Measurements from ENCODE around the gene MAPK7. TPM values are rescaled to one million over a fixed set of nuclear protein-coding genes. Genes with fewer than 3 reads are reported as not detected.

Gene MAPK7
- total and polyA plus RNA-seq, 2 experiments from 2014 or later = 21.2 to 28.6 TPM

DNA sequence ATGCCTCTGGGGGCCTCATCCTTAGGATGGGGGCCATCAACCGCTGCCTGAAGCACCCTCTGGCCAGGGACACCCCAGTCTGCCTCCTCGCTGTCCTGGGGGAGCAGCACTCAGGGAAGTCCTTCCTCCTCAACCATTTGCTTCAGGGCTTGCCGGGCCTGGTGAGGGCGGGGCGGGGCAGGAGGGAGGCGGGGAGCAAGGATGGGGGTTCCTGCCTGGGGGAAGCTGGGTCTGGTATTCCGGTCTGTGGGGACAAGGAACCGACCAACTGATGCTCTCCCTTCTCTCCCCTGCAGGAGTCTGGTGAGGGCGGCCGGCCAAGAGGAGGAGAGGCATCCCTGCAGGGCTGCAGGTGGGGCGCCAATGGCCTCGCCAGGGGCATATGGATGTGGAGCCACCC is 34.7 kb downstream of the MAPK7 start:
- 78 to 89% methylated on average over 9 to 12 of the region's 12 CpGs for WGBS, 2 experiments (ENCODE audit: low coverage in 1 of 2, low lambda C conversion rate in 2 of 2, missing lambda C conversion rate in 2 of 2)
- H3F3A ChIP-seq (ENCODE audit: insufficient read depth) = peaks cover 34% of the 10 kb centered on the region
- no peaks in the 10 kb centered on the region for H3K79me2 ChIP-seq (ENCODE audit: insufficient read depth)
- H3K27me3 ChIP-seq (replicated peaks; ENCODE audit: insufficient read depth) = no peaks in the 10 kb centered on the region
- H3K9ac ChIP-seq = no peak overlapping the region
- no peaks in the 10 kb centered on the region for H3K9me2 ChIP-seq (ENCODE audit: insufficient read depth)
- H3K4me3 ChIP-seq = no peak overlapping the region
- no peaks in the 10 kb centered on the region for H4K20me1 ChIP-seq (ENCODE audit: insufficient read depth)
- no peaks in the 10 kb centered on the region for H3K9me3 ChIP-seq (ENCODE audit: low read depth)
- TF ChIP-seq EZH2phosphoT487 (IDR thresholded peaks at IDR 0.05; ENCODE audit: insufficient read depth, low read depth) = no peak
- no peak for TF ChIP-seq EZH2 (IDR thresholded peaks at IDR 0.05; ENCODE audit: insufficient read depth, poor library complexity, severe bottlenecking)
- no peak overlapping the region for H3K27ac ChIP-seq
- no peak for DNase-seq
- H3K36me3 ChIP-seq (ENCODE audit: low read depth) = no peaks in the 10 kb centered on the region
- H3K4me2 ChIP-seq (ENCODE audit: unreplicated experiment) = no peak overlapping the region
- in situ Hi-C loops (cut with MboI) = no loop called here
- no peak overlapping the region for H2AFZ ChIP-seq
- peaks cover 29% of the 10 kb centered on the region for H3K4me1 ChIP-seq (ENCODE audit: insufficient read depth)

DNA sequence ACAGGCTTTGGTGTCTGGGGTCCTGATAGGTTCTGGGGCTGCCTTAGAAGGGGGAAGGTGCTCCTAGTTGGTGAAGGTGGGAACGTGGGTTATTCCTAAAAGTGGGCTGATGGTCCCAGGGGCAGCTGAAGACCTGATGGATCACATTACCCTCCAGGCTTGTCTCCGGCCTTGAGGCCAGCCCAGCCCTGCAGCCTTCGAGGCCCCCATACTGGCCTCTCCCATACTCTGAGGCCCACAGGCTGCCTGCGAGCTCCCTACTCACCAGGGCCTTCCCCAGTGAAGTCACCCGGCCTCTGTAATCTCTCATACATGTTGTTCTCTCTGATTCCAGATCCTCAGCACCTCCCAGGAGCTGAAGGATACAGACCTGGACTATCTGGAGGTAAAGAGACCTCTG is 35.5 kb downstream of the MAPK7 start:
- no peak for TF ChIP-seq EZH2 (IDR thresholded peaks at IDR 0.05; ENCODE audit: insufficient read depth, poor library complexity, severe bottlenecking)
- TF ChIP-seq EZH2phosphoT487 (IDR thresholded peaks at IDR 0.05; ENCODE audit: insufficient read depth, low read depth) = no peak
- Histone ChIP-seq H3K27ac (no peak overlapping the region), H3K9ac (no peak overlapping the region), H3K4me3 (no peak overlapping the region), H3K9me3 (ENCODE audit: low read depth) (no peaks in the 10 kb centered on the region), H3K36me3 (ENCODE audit: low read depth) (no peaks in the 10 kb centered on the region), H3K27me3 (replicated peaks; ENCODE audit: insufficient read depth) (no peaks in the 10 kb centered on the region), H3K79me2 (ENCODE audit: insufficient read depth) (no peaks in the 10 kb centered on the region), H4K20me1 (ENCODE audit: insufficient read depth) (no peaks in the 10 kb centered on the region), H3F3A (ENCODE audit: insufficient read depth) (peaks cover 42% of the 10 kb centered on the region), H3K9me2 (ENCODE audit: insufficient read depth) (no peaks in the 10 kb centered on the region), H2AFZ (no peak overlapping the region), H3K4me2 (ENCODE audit: unreplicated experiment) (no peak overlapping the region), H3K4me1 (ENCODE audit: insufficient read depth) (peaks cover 37% of the 10 kb centered on the region)
- WGBS, 2 experiments (ENCODE audit: low coverage in 1 of 2, low lambda C conversion rate in 2 of 2, missing lambda C conversion rate in 2 of 2) = 78 to 89% methylated on average over 3 to 5 of the region's 5 CpGs
- in situ Hi-C loops (cut with MboI) = no loop called here
- no peak for DNase-seq

DNA sequence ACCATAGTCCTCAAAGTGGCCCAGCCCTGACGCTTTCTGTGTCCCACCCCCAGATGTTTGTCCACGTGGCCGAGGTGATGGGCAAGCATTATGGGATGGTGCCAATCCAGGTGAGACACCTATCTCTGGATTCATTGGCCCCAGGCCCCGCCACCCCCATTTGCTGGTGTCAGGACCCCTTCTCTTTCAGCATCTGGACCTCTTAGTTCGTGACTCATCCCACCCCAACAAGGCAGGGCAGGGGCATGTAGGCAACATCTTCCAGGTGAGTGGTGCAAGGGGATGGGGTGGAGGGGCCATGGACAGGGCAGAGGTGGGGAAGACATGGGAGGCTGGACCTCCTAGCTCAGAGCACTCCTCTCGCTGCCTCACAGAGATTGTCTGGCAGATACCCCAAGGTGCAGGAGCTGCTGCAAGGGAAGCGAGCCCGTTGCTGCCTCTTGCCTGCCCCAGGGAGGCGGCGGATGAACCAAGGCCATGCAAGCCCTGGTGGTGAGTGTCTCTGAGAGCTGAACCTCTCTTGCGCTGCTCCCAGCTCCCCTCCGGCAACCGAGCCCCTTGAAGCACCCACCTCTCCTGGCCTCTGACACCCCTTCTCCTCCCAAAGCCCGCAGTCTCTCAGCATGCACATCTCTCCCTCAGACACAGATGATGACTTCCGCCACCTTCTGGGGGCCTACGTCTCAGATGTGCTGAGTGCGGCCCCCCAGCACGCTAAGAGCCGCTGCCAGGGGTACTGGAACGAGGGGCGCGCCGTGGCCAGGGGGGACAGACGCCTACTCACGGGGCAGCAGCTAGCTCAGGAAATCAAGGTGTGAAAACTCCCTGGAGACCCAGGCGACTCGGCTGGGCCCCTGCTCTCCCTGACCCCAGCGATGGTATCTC is 36.3 kb downstream of the MAPK7 start:
- 89 to 91% methylated on average over 27 to 28 of the region's 28 CpGs for WGBS, 2 experiments (ENCODE audit: low coverage in 1 of 2, low lambda C conversion rate in 2 of 2, missing lambda C conversion rate in 2 of 2)

DNA sequence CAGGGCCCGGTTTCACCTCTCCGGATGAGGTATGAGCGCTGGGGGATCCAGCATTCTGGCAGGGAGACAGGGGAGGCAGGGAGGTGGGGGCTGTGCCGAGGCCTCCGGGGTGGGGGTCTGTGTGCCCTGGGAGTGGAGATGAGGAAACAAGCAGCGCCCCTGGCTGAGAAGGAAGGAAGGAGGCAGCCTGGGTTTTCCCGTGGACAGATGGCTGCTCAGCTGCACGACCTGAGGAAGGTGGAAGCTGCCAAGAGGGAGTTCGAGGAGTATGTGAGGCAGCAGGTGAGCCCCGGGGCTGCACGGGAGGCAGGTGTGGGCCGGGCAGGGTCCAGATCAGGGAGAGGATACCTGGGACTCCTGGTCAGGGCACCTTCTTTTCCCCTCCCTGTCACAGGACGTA is 37.0 kb downstream of the MAPK7 start:
- in situ Hi-C loops (cut with MboI) = no loop called here
- Histone ChIP-seq H3K9me3 (ENCODE audit: low read depth) (no peaks in the 10 kb centered on the region), H3K4me3 (no peak overlapping the region), H3K79me2 (ENCODE audit: insufficient read depth) (no peaks in the 10 kb centered on the region), H4K20me1 (ENCODE audit: insufficient read depth) (no peaks in the 10 kb centered on the region), H3K9ac (no peak overlapping the region), H2AFZ (no peak overlapping the region), H3K27ac (no peak overlapping the region), H3K4me2 (ENCODE audit: unreplicated experiment) (no peak overlapping the region), H3F3A (ENCODE audit: insufficient read depth) (peaks cover 35% of the 10 kb centered on the region), H3K9me2 (ENCODE audit: insufficient read depth) (no peaks in the 10 kb centered on the region), H3K4me1 (ENCODE audit: insufficient read depth) (peaks cover 29% of the 10 kb centered on the region), H3K36me3 (ENCODE audit: low read depth) (no peaks in the 10 kb centered on the region), H3K27me3 (replicated peaks; ENCODE audit: insufficient read depth) (no peaks in the 10 kb centered on the region)
- TF ChIP-seq EZH2 (IDR thresholded peaks at IDR 0.05; ENCODE audit: insufficient read depth, poor library complexity, severe bottlenecking) (no peak), EZH2phosphoT487 (IDR thresholded peaks at IDR 0.05; ENCODE audit: insufficient read depth, low read depth) (no peak)
- 77 to 78% methylated on average over 10 to 13 of the region's 13 CpGs for WGBS, 2 experiments (ENCODE audit: low coverage in 1 of 2, low lambda C conversion rate in 2 of 2, missing lambda C conversion rate in 2 of 2)
- no peak for DNase-seq

More for the DNA sequence above, 36.3 kb downstream of the MAPK7 start:
- Histone ChIP-seq H2AFZ (no peak overlapping the region), H3K9me2 (ENCODE audit: insufficient read depth) (no peaks in the 10 kb centered on the region), H3K27ac (no peak overlapping the region), H3K9me3 (ENCODE audit: low read depth) (no peaks in the 10 kb centered on the region), H3K4me1 (ENCODE audit: insufficient read depth) (peaks cover 36% of the 10 kb centered on the region), H3K36me3 (ENCODE audit: low read depth) (no peaks in the 10 kb centered on the region), H3K4me2 (ENCODE audit: unreplicated experiment) (no peak overlapping the region), H3K9ac (no peak overlapping the region), H3K79me2 (ENCODE audit: insufficient read depth) (no peaks in the 10 kb centered on the region), H3K27me3 (replicated peaks; ENCODE audit: insufficient read depth) (no peaks in the 10 kb centered on the region), H4K20me1 (ENCODE audit: insufficient read depth) (no peaks in the 10 kb centered on the region), H3F3A (ENCODE audit: insufficient read depth) (peaks cover 41% of the 10 kb centered on the region), H3K4me3 (no peak overlapping the region)
- in situ Hi-C loops (cut with MboI) = no loop called here
- no peak for DNase-seq
- no peak for TF ChIP-seq EZH2phosphoT487 (IDR thresholded peaks at IDR 0.05; ENCODE audit: insufficient read depth, low read depth)
- TF ChIP-seq EZH2 (IDR thresholded peaks at IDR 0.05; ENCODE audit: insufficient read depth, poor library complexity, severe bottlenecking) = no peak

Measured in GM23248 (cell line).